Measurements from ENCODE around the gene YARS1. TPM values are rescaled to one million over a fixed set of nuclear protein-coding genes. Genes with fewer than 3 reads are reported as not detected.

The YARS1 gene
- total and polyA plus RNA-seq, 2 of the 13 experiments (the other 11 are each of a cell fraction or from before 2014, with no cell fraction given), result 50.1 to 113 TPM

DNA sequence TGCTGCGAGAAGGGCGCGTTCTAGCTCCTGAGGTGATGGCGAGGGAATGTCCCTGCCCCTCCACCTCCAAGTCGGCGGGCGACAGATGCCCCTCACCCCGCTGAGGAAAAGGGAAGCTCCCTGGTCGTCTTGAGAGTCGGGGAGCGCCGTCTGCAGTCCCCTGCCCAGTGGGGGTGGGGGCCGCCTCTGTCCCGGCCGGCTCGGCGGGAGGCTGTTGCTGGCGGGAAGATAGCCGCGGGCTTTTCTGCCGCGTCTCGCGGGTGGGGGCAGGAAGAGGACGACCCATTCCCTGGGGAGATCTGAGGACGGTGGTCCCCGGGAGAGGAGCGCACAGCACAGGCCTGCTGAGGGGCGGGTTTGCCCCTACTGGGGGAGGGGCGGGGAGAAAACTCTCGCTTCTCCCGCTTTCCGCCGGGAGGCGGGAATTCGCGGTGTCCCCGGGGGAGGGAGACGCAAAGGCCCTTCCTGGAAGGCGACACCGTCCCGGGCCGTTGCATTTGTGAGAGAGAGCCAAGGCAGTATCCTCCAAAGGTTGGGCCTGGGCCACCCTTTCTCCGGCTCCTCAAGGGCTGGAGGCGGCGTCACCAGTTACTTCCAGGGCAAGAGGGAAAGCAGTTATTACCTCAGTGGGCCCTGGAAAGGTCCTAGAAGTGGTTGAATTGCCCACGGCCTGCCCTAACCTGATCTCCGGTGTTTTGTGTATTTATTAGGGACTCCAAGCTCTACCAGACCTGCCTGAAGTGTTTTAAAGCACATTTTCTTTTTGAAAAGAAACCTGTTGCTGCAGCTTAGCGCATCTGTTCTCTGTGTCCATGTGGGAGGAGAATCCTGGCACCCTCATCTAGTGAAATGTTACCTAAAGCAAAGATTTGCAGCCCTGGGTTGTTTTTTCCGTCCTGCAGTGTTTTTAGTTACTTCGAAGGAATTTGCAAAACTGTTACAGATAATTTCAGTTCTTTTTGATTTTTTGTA is 943 bp upstream of the YARS1 start (continued):
- TF ChIP-seq, protein P1, sequence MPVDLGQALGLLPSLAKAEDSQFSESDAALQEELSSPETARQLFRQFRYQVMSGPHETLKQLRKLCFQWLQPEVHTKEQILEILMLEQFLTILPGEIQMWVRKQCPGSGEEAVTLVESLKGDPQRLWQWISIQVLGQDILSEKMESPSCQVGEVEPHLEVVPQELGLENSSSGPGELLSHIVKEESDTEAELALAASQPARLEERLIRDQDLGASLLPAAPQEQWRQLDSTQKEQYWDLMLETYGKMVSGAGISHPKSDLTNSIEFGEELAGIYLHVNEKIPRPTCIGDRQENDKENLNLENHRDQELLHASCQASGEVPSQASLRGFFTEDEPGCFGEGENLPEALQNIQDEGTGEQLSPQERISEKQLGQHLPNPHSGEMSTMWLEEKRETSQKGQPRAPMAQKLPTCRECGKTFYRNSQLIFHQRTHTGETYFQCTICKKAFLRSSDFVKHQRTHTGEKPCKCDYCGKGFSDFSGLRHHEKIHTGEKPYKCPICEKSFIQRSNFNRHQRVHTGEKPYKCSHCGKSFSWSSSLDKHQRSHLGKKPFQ (CRISPR knock-in tag; IDR thresholded peaks at IDR 0.05; ENCODE audit: insufficient replicate concordance), result no peak
- TF ChIP-seq ZNF556 (CRISPR knock-in tag; IDR thresholded peaks at IDR 0.05; ENCODE audit: borderline replicate concordance) (no peak), SRY (CRISPR knock-in tag; IDR thresholded peaks at IDR 0.05) (no peak), SNAPC2 (CRISPR knock-in tag; IDR thresholded peaks at IDR 0.05) (no peak), ZNF598 (CRISPR knock-in tag; IDR thresholded peaks at IDR 0.05; ENCODE audit: borderline replicate concordance) (no peak), ATAD3A (CRISPR knock-in tag; IDR thresholded peaks at IDR 0.05) (no peak), GTF2F1 (IDR thresholded peaks at IDR 0.05; ENCODE audit: low read length) (no peak), RCOR2 (CRISPR knock-in tag; IDR thresholded peaks at IDR 0.05) (no peak), ZNF10 (CRISPR knock-in tag; IDR thresholded peaks at IDR 0.05; ENCODE audit: borderline replicate concordance, low read depth) (no peak), ARHGAP35 (CRISPR knock-in tag; IDR thresholded peaks at IDR 0.05; ENCODE audit: borderline replicate concordance) (no peak), ZFP36L1 (CRISPR knock-in tag; IDR thresholded peaks at IDR 0.05) (no peak; the same call in 1 of the 2 replicates), ZNF782 (CRISPR knock-in tag; IDR thresholded peaks at IDR 0.05; ENCODE audit: borderline replicate concordance) (no peak), NBN (conservative IDR thresholded peaks at IDR 0.05) (no peak), ZFX (CRISPR knock-in tag; IDR thresholded peaks at IDR 0.05; ENCODE audit: low read depth) (peak; percentile 62), SATB2 (CRISPR knock-in tag; IDR thresholded peaks at IDR 0.05) (no peak), REXO4 (CRISPR knock-in tag; IDR thresholded peaks at IDR 0.05; ENCODE audit: borderline replicate concordance) (no peak), LCORL (IDR thresholded peaks at IDR 0.05) (no peak), LCORL (CRISPR knock-in tag; IDR thresholded peaks at IDR 0.05) (no peak), SMYD3 (CRISPR knock-in tag; IDR thresholded peaks at IDR 0.05) (no peak), ZC3H13 (CRISPR knock-in tag; IDR thresholded peaks at IDR 0.05) (no peak), HNRNPH1 (optimal IDR thresholded peaks at IDR 0.05; ENCODE audit: low read depth, low read length) (no peak), IKZF4 (CRISPR knock-in tag; IDR thresholded peaks at IDR 0.05; ENCODE audit: borderline replicate concordance, low read depth, not compliant biosample characterization) (no peak)
- TF ChIP-seq, protein P2, sequence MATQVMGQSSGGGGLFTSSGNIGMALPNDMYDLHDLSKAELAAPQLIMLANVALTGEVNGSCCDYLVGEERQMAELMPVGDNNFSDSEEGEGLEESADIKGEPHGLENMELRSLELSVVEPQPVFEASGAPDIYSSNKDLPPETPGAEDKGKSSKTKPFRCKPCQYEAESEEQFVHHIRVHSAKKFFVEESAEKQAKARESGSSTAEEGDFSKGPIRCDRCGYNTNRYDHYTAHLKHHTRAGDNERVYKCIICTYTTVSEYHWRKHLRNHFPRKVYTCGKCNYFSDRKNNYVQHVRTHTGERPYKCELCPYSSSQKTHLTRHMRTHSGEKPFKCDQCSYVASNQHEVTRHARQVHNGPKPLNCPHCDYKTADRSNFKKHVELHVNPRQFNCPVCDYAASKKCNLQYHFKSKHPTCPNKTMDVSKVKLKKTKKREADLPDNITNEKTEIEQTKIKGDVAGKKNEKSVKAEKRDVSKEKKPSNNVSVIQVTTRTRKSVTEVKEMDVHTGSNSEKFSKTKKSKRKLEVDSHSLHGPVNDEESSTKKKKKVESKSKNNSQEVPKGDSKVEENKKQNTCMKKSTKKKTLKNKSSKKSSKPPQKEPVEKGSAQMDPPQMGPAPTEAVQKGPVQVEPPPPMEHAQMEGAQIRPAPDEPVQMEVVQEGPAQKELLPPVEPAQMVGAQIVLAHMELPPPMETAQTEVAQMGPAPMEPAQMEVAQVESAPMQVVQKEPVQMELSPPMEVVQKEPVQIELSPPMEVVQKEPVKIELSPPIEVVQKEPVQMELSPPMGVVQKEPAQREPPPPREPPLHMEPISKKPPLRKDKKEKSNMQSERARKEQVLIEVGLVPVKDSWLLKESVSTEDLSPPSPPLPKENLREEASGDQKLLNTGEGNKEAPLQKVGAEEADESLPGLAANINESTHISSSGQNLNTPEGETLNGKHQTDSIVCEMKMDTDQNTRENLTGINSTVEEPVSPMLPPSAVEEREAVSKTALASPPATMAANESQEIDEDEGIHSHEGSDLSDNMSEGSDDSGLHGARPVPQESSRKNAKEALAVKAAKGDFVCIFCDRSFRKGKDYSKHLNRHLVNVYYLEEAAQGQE (IDR thresholded peaks at IDR 0.05; ENCODE audit: borderline replicate concordance in 1 of 2, low read depth in 1 of 2, low read length in 2 of 2), result no peak
- TF ChIP-seq, protein P3, sequence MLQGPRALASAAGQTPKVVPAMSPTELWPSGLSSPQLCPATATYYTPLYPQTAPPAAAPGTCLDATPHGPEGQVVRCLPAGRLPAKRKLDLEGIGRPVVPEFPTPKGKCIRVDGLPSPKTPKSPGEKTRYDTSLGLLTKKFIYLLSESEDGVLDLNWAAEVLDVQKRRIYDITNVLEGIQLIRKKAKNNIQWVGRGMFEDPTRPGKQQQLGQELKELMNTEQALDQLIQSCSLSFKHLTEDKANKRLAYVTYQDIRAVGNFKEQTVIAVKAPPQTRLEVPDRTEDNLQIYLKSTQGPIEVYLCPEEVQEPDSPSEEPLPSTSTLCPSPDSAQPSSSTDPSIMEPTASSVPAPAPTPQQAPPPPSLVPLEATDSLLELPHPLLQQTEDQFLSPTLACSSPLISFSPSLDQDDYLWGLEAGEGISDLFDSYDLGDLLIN (CRISPR knock-in tag; IDR thresholded peaks at IDR 0.05; ENCODE audit: borderline replicate concordance), result 0 out of 2 replicates have a peak, but pooled peaks have one; percentile 9

Data from HepG2 (cell line).